Endothelial cell (in vitro differentiated cells): ENCODE measurements around the gene VMAC. TPM values are rescaled to one million over a fixed set of nuclear protein-coding genes. Genes with fewer than 3 reads are reported as not detected.

Source experiments
- DNase-seq: peaks from one replicate; pipeline ENCODE4 v3.0.0; 2021; ENCODE audit warnings: low spot score
- H3K27ac Mint-ChIP-seq: one replicate; pipeline ENCODE4 v1.8.0; 2021; ENCODE audit warnings: mixed read lengths, inconsistent platforms; ENCODE audit not compliant: unreplicated experiment
- H3K27me3 Mint-ChIP-seq: one replicate; pipeline ENCODE4 v1.8.0; 2021; ENCODE audit warnings: mild to moderate bottlenecking, moderate library complexity, mixed read lengths, inconsistent platforms; ENCODE audit not compliant: unreplicated experiment
- H3K36me3 Mint-ChIP-seq: one replicate; pipeline ENCODE4 v1.8.0; 2021; ENCODE audit warnings: mild to moderate bottlenecking, low read depth, mixed read lengths, inconsistent platforms; ENCODE audit not compliant: unreplicated experiment
- H3K4me1 Mint-ChIP-seq: one replicate; pipeline ENCODE4 v1.8.0; 2021; ENCODE audit warnings: mild to moderate bottlenecking, mixed read lengths, inconsistent platforms; ENCODE audit not compliant: unreplicated experiment
- H3K4me3 Mint-ChIP-seq: one replicate; pipeline ENCODE4 v1.8.0; 2021; ENCODE audit warnings: mild to moderate bottlenecking, mixed read lengths, inconsistent platforms; ENCODE audit not compliant: unreplicated experiment
- H3K9me3 Mint-ChIP-seq: one replicate; pipeline ENCODE4 v1.8.0; 2021; ENCODE audit warnings: mixed read lengths, inconsistent platforms; ENCODE audit not compliant: unreplicated experiment
- CTCF ChIP-seq: fragments of 200-600 bp; sonication (generic); IDR thresholded peaks from one replicate; pipeline ENCODE4 v1.5.0; 2021; ENCODE audit warnings: antibody characterized with exemption; ENCODE audit not compliant: unreplicated experiment
- total RNA-seq: library from RNA; stranded (reverse); fragmentation: NEBNext Ultra II Directional; extraction: Animal tissue kit (Norgen Biotek cat#: 25700); gene quantifications from one replicate; pipeline ENCODE4 v1.2.1, GENCODE V29; 2021; ENCODE audit not compliant: unreplicated experiment

Gene VMAC
- total RNA-seq, 1 donor from 2014 or later: 8.9 TPM

GRCh38 chr19:5893296-5893903 is 11.3 kb upstream of the VMAC start:
- H3K27ac Mint-ChIP-seq: no peak overlapping the region
- no peak for DNase-seq

GRCh38 chr19:5893907-5894703 is 10.6 kb upstream of the VMAC start:
- Mint-ChIP-seq H3K9me3 (no peaks in the 10 kb centered on the region), H3K4me3 (no peak overlapping the region), H3K27ac (no peak overlapping the region), H3K4me1 (no peaks in the 10 kb centered on the region), H3K27me3 (peaks cover 7% of the 10 kb centered on the region), H3K36me3 (no peaks in the 10 kb centered on the region)
- TF ChIP-seq CTCF: no peak
- DNase-seq: no peak

More at GRCh38 chr19:5893296-5893903, 11.3 kb upstream of the VMAC start:
- Mint-ChIP-seq H3K4me3 (no peak overlapping the region), H3K27me3 (peaks cover 9% of the 10 kb centered on the region), H3K9me3 (no peaks in the 10 kb centered on the region), H3K36me3 (no peaks in the 10 kb centered on the region), H3K4me1 (no peaks in the 10 kb centered on the region)
- TF ChIP-seq CTCF: no peak

GRCh38 chr19:5894704-5895349 is 9.8 kb upstream of the VMAC start:
- DNase-seq: no peak
- Mint-ChIP-seq H3K27me3 (peaks cover 4% of the 10 kb centered on the region), H3K9me3 (no peaks in the 10 kb centered on the region), H3K27ac (no peak overlapping the region), H3K4me3 (no peak overlapping the region), H3K36me3 (no peaks in the 10 kb centered on the region), H3K4me1 (no peaks in the 10 kb centered on the region)
- TF ChIP-seq CTCF: no peak

GRCh38 chr19:5895409-5895808 is 9.3 kb upstream of the VMAC start:
- Mint-ChIP-seq H3K4me3 (no peak overlapping the region), H3K4me1 (no peaks in the 10 kb centered on the region), H3K27me3 (peaks cover 4% of the 10 kb centered on the region), H3K27ac (no peak overlapping the region), H3K9me3 (no peaks in the 10 kb centered on the region), H3K36me3 (no peaks in the 10 kb centered on the region)
- no peak for TF ChIP-seq CTCF
- DNase-seq: no peak

- no peak overlapping the region for H3K27ac Mint-ChIP-seq
- H3K36me3 Mint-ChIP-seq: no peaks in the 10 kb centered on the region
- DNase-seq: no peak
- no peaks in the 10 kb centered on the region for H3K4me1 Mint-ChIP-seq
- no peak for TF ChIP-seq CTCF
- no peaks in the 10 kb centered on the region for H3K9me3 Mint-ChIP-seq
- no peak overlapping the region for H3K4me3 Mint-ChIP-seq
- peaks cover 4% of the 10 kb centered on the region for H3K27me3 Mint-ChIP-seq
Observed at GRCh38 chr19:5895890-5896289, 8.8 kb upstream of the VMAC start.
